Choroid plexus epithelial cell (primary cell): ENCODE results near the gene FGF1.

Experiments used
- DNase-seq: peaks from one replicate; pipeline ENCODE4 v3.0.0-alpha.2; 2010; ENCODE audit warnings: low read depth
- H3K4me3 ChIP-seq: 2 replicates; pipeline ENCODE4 v1.5.1; 2011; ENCODE audit warnings: low read depth, mild to moderate bottlenecking, control low read depth, low read length, moderate library complexity
- TF ChIP-seq, protein P1 (sequence below): conservative IDR thresholded peaks from 2 replicates; pipeline ENCODE4 v1.5.1; 2011; ENCODE audit warnings: low read depth, mild to moderate bottlenecking, control low read depth, inconsistent platforms, low read length, moderate library complexity

The FGF1 gene

GRCh38 chr5:142592365-142592764, 93.5 kb downstream of the FGF1 start:
- TF ChIP-seq, protein P1, sequence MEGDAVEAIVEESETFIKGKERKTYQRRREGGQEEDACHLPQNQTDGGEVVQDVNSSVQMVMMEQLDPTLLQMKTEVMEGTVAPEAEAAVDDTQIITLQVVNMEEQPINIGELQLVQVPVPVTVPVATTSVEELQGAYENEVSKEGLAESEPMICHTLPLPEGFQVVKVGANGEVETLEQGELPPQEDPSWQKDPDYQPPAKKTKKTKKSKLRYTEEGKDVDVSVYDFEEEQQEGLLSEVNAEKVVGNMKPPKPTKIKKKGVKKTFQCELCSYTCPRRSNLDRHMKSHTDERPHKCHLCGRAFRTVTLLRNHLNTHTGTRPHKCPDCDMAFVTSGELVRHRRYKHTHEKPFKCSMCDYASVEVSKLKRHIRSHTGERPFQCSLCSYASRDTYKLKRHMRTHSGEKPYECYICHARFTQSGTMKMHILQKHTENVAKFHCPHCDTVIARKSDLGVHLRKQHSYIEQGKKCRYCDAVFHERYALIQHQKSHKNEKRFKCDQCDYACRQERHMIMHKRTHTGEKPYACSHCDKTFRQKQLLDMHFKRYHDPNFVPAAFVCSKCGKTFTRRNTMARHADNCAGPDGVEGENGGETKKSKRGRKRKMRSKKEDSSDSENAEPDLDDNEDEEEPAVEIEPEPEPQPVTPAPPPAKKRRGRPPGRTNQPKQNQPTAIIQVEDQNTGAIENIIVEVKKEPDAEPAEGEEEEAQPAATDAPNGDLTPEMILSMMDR: no peak
- H3K4me3 ChIP-seq: no peak overlapping the region
- DNase-seq: no peak

- TF ChIP-seq, protein P1: no peak
- no peak overlapping the region for H3K4me3 ChIP-seq
- DNase-seq: peak; percentile 50
Measured at GRCh38 chr5:142590451-142591231, 95.2 kb downstream of the FGF1 start.

GRCh38 chr5:142589720-142590119, 96.2 kb downstream of the FGF1 start:
- no peak overlapping the region for H3K4me3 ChIP-seq
- TF ChIP-seq, protein P1: no peak

DNA sequence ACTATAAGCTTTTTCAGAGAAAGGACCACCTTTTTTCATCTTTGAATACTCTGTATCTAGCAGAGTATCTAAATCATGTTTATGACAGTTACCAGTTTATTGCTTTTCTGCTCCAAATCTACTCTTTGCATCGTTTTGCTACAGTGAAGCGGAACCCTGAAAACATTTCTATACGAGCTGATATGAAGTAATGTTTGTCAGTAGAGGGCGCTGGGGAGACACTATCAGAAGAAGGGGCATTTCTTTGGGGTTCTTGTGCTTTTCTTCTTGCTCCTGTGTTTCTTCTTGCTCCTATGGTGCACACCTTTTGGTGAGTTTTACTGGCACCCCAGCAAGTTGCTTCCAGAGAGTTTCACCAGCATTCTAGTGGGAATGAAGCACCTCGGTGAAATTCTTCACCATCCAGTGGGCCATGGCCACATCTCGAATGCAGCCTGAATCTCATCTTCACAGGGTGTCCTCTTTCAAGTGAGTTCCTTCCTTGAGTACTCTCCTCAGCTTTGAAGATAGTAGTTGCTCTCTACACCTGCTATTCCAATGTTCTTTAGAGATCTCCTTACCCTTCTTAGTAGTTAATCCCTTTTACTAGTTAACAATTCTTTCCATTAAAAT, 98.4 kb downstream of the FGF1 start:
- TF ChIP-seq, protein P1: peak; percentile 71
- peak; percentile 73 for DNase-seq
- no peak overlapping the region for H3K4me3 ChIP-seq

More at GRCh38 chr5:142589720-142590119, 96.2 kb downstream of the FGF1 start:
- no peak for DNase-seq

- H3K4me3 ChIP-seq: no peak overlapping the region
- no peak for DNase-seq
- TF ChIP-seq, protein P1: no peak
Measured at GRCh38 chr5:142586552-142586951, 99.3 kb downstream of the FGF1 start.

- TF ChIP-seq, protein P1: no peak
- no peak for DNase-seq
- no peak overlapping the region for H3K4me3 ChIP-seq
Measured at GRCh38 chr5:142585451-142585850, 100.4 kb downstream of the FGF1 start.
